Osteocyte (in vitro differentiated cells): Measurements from ENCODE around the gene SEPTIN10. TPM values are rescaled to one million over a fixed set of nuclear protein-coding genes. Genes with fewer than 3 reads are reported as not detected.

Source experiments
- DNase-seq: peaks from one replicate; pipeline ENCODE4 v3.0.0; 2021; ENCODE audit warnings: mixed read lengths; ENCODE audit not compliant: unreplicated experiment; ENCODE audit errors: extremely low spot score
- H3K27ac Mint-ChIP-seq: one replicate; pipeline ENCODE4 v1.8.0; 2021; ENCODE audit warnings: mild to moderate bottlenecking, mixed read lengths; ENCODE audit not compliant: unreplicated experiment
- H3K27me3 Mint-ChIP-seq: one replicate; pipeline ENCODE4 v1.8.0; 2021; ENCODE audit warnings: mixed read lengths; ENCODE audit not compliant: unreplicated experiment
- H3K36me3 Mint-ChIP-seq: one replicate; pipeline ENCODE4 v1.8.0; 2021; ENCODE audit warnings: mixed read lengths; ENCODE audit not compliant: unreplicated experiment
- H3K4me1 Mint-ChIP-seq: one replicate; pipeline ENCODE4 v1.8.0; 2021; ENCODE audit warnings: mixed read lengths; ENCODE audit not compliant: unreplicated experiment
- H3K4me3 Mint-ChIP-seq: one replicate; pipeline ENCODE4 v1.8.0; 2021; ENCODE audit warnings: mild to moderate bottlenecking, moderate library complexity, mixed read lengths; ENCODE audit not compliant: unreplicated experiment
- H3K9me3 Mint-ChIP-seq: one replicate; pipeline ENCODE4 v1.8.0; 2021; ENCODE audit warnings: mixed read lengths; ENCODE audit not compliant: unreplicated experiment
- total RNA-seq: library from RNA; stranded (reverse); gene quantifications from 2 replicates; pipeline ENCODE4 v1.2.1, GENCODE V29; 2021
- TF ChIP-seq, protein P1 (sequence below): fragments of 200-600 bp; sonication (generic); IDR thresholded peaks from 2 replicates; pipeline ENCODE4 v1.5.0; 2021; ENCODE audit warnings: antibody characterized with exemption, mild to moderate bottlenecking, moderate library complexity

SEPTIN10 gene
- total RNA-seq, 1 donor from 2014 or later, result 109 TPM

DNA sequence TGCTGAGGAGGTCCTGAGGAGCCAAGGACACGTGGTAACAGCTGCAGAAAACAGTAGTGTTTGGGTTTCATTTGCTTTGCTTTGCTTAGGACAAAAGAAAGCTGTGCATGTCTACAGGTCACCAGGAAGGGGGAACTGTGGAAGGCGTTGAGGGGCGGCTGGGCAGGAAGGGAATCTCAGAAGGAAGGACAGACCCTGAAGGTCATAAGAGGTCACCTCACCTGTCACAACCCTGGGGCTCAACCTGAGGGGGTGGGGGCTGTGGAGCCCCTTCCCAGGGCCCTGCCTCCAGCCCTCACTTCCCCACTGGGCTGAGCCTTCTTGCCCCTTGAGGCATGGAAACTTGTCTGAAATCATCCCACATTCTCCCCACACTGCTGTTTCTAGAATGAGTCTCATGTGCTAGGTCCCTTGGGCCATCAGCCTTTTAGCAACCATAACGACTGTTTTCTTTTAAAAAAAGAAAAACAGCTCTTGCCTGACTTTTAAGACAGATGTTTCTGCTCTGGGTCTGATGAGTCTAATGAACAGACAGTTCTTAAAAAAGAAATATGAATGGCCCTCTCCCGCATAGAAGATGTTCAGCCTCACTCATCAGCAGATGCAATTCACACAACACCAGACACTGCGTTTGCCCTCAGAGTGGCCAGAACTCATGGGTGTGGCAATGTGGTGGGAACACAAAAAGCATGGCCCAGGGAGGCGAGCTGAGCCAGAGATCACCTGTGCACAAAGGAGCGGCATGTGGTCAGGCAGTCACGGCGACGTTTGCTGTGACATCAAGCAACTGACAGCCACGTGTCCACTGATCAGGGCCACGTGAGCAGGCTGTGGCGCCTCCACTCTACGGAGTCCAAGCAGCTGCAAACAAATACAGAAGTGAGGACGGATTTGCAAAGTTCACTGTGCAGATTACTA, 84.0 kb downstream of the SEPTIN10 start:
- Mint-ChIP-seq H3K9me3 (no peaks in the 10 kb centered on the region), H3K4me3 (no peak overlapping the region), H3K27ac (peak overlapping the region; percentile 68), H3K4me1 (peaks cover 44% of the 10 kb centered on the region), H3K36me3 (no peaks in the 10 kb centered on the region), H3K27me3 (no peaks in the 10 kb centered on the region)
- DNase-seq, result peak; percentile 46
- TF ChIP-seq, protein P1, sequence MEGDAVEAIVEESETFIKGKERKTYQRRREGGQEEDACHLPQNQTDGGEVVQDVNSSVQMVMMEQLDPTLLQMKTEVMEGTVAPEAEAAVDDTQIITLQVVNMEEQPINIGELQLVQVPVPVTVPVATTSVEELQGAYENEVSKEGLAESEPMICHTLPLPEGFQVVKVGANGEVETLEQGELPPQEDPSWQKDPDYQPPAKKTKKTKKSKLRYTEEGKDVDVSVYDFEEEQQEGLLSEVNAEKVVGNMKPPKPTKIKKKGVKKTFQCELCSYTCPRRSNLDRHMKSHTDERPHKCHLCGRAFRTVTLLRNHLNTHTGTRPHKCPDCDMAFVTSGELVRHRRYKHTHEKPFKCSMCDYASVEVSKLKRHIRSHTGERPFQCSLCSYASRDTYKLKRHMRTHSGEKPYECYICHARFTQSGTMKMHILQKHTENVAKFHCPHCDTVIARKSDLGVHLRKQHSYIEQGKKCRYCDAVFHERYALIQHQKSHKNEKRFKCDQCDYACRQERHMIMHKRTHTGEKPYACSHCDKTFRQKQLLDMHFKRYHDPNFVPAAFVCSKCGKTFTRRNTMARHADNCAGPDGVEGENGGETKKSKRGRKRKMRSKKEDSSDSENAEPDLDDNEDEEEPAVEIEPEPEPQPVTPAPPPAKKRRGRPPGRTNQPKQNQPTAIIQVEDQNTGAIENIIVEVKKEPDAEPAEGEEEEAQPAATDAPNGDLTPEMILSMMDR, result no peak

DNA sequence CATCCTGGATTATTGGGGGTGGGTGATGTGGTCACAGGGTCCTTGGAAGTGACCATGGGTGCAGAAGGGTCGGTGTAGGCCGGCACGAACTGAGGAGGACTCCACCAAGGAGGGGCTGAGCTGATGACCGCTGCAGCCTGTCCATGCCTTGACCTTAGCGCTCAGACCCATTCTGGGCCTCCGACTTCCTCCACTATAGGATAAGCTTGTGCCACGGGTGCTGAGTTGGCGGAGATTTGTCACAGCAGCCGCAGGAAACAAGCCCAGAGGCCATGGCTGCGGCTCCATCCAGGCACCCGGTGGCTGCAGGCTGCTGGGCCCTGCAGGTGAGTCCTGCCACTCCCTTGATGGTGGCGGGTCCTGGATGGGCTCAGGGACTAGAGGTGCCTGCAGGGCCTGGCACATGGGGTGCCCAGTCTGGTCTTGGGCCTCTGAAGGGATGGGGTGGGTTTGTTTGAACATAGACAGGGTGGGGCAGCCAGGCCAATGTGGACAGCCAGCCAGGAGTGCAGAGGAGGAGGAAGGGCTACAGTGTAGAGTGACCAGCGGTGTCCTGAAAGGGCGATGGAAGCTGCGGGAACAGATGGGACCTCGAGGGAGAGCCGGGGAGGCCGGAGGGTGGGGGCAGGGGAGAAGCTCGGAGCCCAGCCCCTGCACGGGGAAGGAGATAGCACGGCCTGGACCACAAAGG, 84.8 kb downstream of the SEPTIN10 start:
- peak overlapping the region; percentile 68 for H3K27ac Mint-ChIP-seq
- H3K36me3 Mint-ChIP-seq, result no peaks in the 10 kb centered on the region
- peak; percentile 81 for DNase-seq
- H3K9me3 Mint-ChIP-seq, result no peaks in the 10 kb centered on the region
- no peaks in the 10 kb centered on the region for H3K27me3 Mint-ChIP-seq
- H3K4me1 Mint-ChIP-seq, result peaks cover 41% of the 10 kb centered on the region
- TF ChIP-seq, protein P1, result no peak
- H3K4me3 Mint-ChIP-seq, result no peak overlapping the region

DNA sequence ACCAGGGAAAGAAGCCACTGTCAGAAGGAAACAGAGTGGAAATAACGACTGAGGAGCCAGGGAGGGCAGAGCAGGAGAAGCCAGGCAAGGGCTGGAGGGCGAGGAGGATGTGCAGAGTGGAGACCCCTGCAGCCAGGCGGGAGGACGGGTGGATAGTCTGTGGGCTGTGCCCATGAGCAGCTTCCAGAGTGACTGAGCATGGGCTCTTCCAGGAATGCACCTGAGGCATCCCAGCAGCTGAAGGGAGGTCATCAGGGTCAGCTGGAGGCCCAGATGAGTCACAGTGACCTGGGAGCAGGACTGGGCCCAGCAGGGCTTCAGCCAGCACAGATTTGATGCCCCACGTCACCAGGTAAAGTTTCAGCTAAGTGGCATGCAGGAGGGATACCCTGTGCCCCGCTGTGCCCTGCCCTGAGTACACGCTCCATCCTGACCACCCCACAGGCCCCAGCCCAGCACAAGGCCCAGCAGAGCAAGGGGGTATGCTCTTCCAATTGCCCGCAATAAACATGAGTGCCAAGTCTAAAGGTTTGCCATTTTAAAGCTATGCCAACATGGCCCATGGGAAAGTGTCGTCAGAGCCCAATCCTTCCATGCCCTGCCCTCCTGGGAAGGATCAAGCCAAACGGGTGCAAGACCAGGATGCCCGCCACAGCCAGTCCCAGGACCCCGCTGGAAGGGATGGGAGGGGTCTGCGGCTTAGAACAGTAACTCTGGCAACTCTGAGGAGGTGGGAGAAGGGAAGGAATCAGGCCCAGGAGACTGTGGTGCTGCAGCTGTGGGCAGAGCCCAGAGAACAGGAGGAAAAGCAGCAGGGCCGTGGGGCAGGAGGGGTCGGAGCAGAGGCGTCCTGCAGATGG, 85.7 kb downstream of the SEPTIN10 start:
- no peak overlapping the region for H3K4me3 Mint-ChIP-seq
- DNase-seq, result peak; percentile 76
- H3K27ac Mint-ChIP-seq, result no peak overlapping the region
- H3K27me3 Mint-ChIP-seq, result no peaks in the 10 kb centered on the region
- peaks cover 33% of the 10 kb centered on the region for H3K4me1 Mint-ChIP-seq
- H3K36me3 Mint-ChIP-seq, result no peaks in the 10 kb centered on the region
- TF ChIP-seq, protein P1, result no peak
- no peaks in the 10 kb centered on the region for H3K9me3 Mint-ChIP-seq

DNA sequence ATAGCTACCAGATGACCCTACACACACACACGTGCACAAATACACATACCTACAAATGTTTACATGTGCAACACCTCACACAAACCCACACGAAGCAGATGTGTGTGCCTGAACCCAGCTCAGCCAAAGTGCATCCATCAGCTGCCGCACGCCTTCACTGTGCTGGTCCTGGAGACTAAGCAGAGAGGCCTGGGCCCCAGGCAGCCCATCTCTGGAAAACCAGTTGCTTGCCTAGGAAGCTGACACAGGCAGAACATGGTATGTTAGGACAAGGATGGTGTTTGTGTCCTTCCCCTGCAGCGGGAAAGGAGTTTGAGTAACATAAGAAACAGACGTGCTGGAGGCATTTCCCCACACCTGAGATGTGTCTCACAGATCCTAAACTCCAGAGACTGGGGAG, 86.7 kb downstream of the SEPTIN10 start:
- no peaks in the 10 kb centered on the region for H3K27me3 Mint-ChIP-seq
- H3K9me3 Mint-ChIP-seq, result no peaks in the 10 kb centered on the region
- TF ChIP-seq, protein P1, result no peak
- peak; percentile 46 for DNase-seq
- no peaks in the 10 kb centered on the region for H3K36me3 Mint-ChIP-seq
- peaks cover 25% of the 10 kb centered on the region for H3K4me1 Mint-ChIP-seq
- H3K4me3 Mint-ChIP-seq, result no peak overlapping the region
- no peak overlapping the region for H3K27ac Mint-ChIP-seq
